HG03135 (cell line): ENCODE measurements around the gene TLE2.

ENCODE experiments used
- ATAC-seq: cut with Tn5 transposase; IDR thresholded peaks from one replicate; pipeline ENCODE4 v1.9.1; 2021; ENCODE audit warnings: mild to moderate bottlenecking, moderate library complexity; ENCODE audit not compliant: unreplicated experiment

TLE2 gene

GRCh38 chr19:2963122-2963521, 66.0 kb downstream of the TLE2 start:
- ATAC-seq, result no peak

GRCh38 chr19:2962018-2962670, 66.9 kb downstream of the TLE2 start:
- no peak for ATAC-seq

- ATAC-seq, result no peak
Observed at GRCh38 chr19:2960120-2960519, 69.0 kb downstream of the TLE2 start.

GRCh38 chr19:2957160-2957559, 71.9 kb downstream of the TLE2 start:
- no peak for ATAC-seq

- no peak for ATAC-seq
Observed at GRCh38 chr19:2952953-2953481, 76.1 kb downstream of the TLE2 start.

GRCh38 chr19:2950286-2951124, 78.6 kb downstream of the TLE2 start:
- ATAC-seq, result peak; percentile 92

GRCh38 chr19:2949939-2950285, 79.2 kb downstream of the TLE2 start:
- ATAC-seq, result peak; percentile 8
